Keratinocyte (primary cell): Measurements from ENCODE around the gene LACC1. TPM values are rescaled to one million over a fixed set of nuclear protein-coding genes. Genes with fewer than 3 reads are reported as not detected.

ENCODE experiments used
- DNase-seq: peaks from one replicate; pipeline ENCODE4 v3.0.0-alpha.2; 2011; ENCODE audit warnings: low read depth, missing footprints, low spot score
- FAIRE-seq: peaks from 2 replicates; lab custom pipeline; 2011; peaks lifted over from hg19 to GRCh38; lab: Jason Lieb, UNC
- H2AFZ ChIP-seq: 2 replicates; pipeline ENCODE4 v1.6.0; 2012; ENCODE audit warnings: low read length, control low read depth, inconsistent platforms; ENCODE audit not compliant: control insufficient read depth
- H3K27ac ChIP-seq: 2 replicates; pipeline ENCODE4 v1.5.1; 2011; ENCODE audit warnings: low read length; ENCODE audit not compliant: control insufficient read depth, insufficient read depth
- H3K27me3 ChIP-seq: 3 replicates; pipeline ENCODE4 v1.6.0; 2011; ENCODE audit warnings: low read length; ENCODE audit not compliant: control insufficient read depth, insufficient read depth; ENCODE audit errors: extremely low read depth
- H3K36me3 ChIP-seq, 2 experiments: 2 replicates in 1 of 2; 3 replicates in 1 of 2; pipeline ENCODE4 v1.5.1; 2011; ENCODE audit warnings: low read length in 2 of 2, mild to moderate bottlenecking in 1 of 2; ENCODE audit not compliant: control insufficient read depth in 2 of 2, insufficient read depth in 2 of 2; ENCODE audit errors: extremely low read depth in 1 of 2
- H3K4me1 ChIP-seq: 3 replicates; pipeline ENCODE4 v1.5.1; 2011; ENCODE audit warnings: low read length; ENCODE audit not compliant: control insufficient read depth, insufficient read depth; ENCODE audit errors: extremely low read depth
- H3K4me2 ChIP-seq: 3 replicates; pipeline ENCODE4 v1.6.0; 2011; ENCODE audit warnings: low read depth, low read length; ENCODE audit not compliant: control insufficient read depth, insufficient read depth; ENCODE audit errors: extremely low read depth
- H3K4me3 ChIP-seq, 3 experiments: fragments of 200-600 bp in 1 of 3; sonication (generic) in 1 of 3; 2 replicates in 2 of 3; 3 replicates in 1 of 3; pipeline ENCODE4 v1.5.1; 2011 to 2016; ENCODE audit warnings: low read length in 3 of 3, mild to moderate bottlenecking in 3 of 3, control low read depth in 2 of 3, inconsistent platforms in 1 of 3, low read depth in 1 of 3, mixed read lengths in 1 of 3, mixed run types in 1 of 3, moderate library complexity in 1 of 3; ENCODE audit not compliant: control insufficient read depth in 2 of 3, insufficient read depth in 2 of 3; ENCODE audit errors: extremely low read depth in 1 of 3
- H3K79me2 ChIP-seq: 2 replicates; pipeline ENCODE4 v1.6.0; 2012; ENCODE audit warnings: low read length; ENCODE audit not compliant: control insufficient read depth, insufficient read depth
- H3K9ac ChIP-seq: 3 replicates; pipeline ENCODE4 v1.6.0; 2011; ENCODE audit warnings: low read length; ENCODE audit not compliant: control insufficient read depth, insufficient read depth; ENCODE audit errors: extremely low read depth
- H3K9me1 ChIP-seq: 3 replicates; pipeline ENCODE4 v1.6.0; 2011; ENCODE audit warnings: low read length; ENCODE audit not compliant: control insufficient read depth, insufficient read depth; ENCODE audit errors: extremely low read depth
- H3K9me3 ChIP-seq: 2 replicates; pipeline ENCODE4 v1.5.1; 2012; ENCODE audit warnings: low read depth, low read length; ENCODE audit not compliant: control insufficient read depth
- H4K20me1 ChIP-seq: 3 replicates; pipeline ENCODE4 v1.6.0; 2011; ENCODE audit warnings: low read length; ENCODE audit not compliant: control insufficient read depth, insufficient read depth; ENCODE audit errors: extremely low read depth
- EZH2 ChIP-seq: IDR thresholded peaks from one replicate; pipeline ENCODE4 v1.6.1; 2012; ENCODE audit warnings: inconsistent platforms, mild to moderate bottlenecking, low read length, moderate library complexity
- dilution Hi-C: fragments of 300-500 bp; cut with MboI; formaldehyde crosslinking; loops from one replicate; pipeline ENCODE4 v1.7.0; 2020; ENCODE audit warnings: low sequenced_read_pairs; ENCODE audit not compliant: extremely low pct_ligation_motif_present
- polyA plus RNA-seq, 5 experiments: library from polyadenylated mRNA; depleted of rRNA in 3 of 5; stranded (reverse) in 3 of 5; stranded (forward) in 1 of 5; unstranded in 1 of 5; fragments of >200 nt; gene quantifications; 1 replicate in 1 of 5; 2 replicates in 3 of 5; 3 replicates in 1 of 5; pipeline versions ENCODE4 v1.2.1 to v1.2.3, GENCODE V29; 2011 to 2012; ENCODE audit warnings: missing spikeins in 2 of 5, low read depth in 1 of 5, low replicate concordance in 1 of 5
- TF ChIP-seq, protein P1 (sequence below), 3 experiments: IDR thresholded peaks in 1 of 3; conservative IDR thresholded peaks in 1 of 3; optimal IDR thresholded peaks in 1 of 3; 2 replicates in 2 of 3; 3 replicates in 1 of 3; pipeline versions ENCODE3 to v1.5.1; 2011; ENCODE audit warnings: low read length in 3 of 3, mild to moderate bottlenecking in 3 of 3, moderate library complexity in 2 of 3, control low read depth in 1 of 3, inconsistent platforms in 1 of 3; ENCODE audit not compliant: insufficient read depth in 2 of 3; ENCODE audit errors: extremely low read depth in 1 of 3

Gene LACC1
- polyA plus RNA-seq, 1 donor (not counting 4 experiments of a cell fraction or from before 2014, with no cell fraction given), result 6.5 TPM

DNA sequence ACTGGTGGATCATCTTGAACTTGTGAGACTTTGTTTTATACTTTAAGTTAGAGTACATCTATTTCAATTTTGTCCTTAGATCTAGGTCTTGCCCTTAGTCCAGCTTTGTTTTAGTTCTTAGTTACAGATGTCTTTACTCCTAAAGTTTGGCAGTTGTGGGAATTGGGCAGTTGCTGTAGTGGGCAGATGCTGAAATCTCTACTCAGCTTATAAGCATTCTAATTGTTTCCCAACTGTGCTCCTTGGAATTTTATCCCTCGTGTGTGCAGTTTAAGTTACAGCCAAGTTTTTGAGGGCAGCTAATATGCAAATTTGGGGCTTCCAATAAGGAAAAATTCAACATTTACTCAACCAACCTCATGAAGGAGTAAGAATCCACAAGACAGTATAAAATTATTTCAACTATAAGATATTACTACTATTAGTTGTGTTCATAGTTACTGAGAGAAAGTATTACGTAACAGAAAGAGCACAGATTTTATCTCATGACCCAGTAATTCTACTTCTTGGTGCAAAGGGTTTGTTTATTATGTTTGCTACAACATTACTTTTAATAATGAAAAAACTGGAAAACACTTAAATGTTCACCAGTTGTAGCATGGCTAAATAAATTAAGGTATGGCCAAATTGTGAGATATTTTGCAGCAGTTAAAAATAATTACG is 33.1 kb upstream of the LACC1 start:
- H3K36me3 ChIP-seq, result peaks cover 0 to 2% of the 10 kb centered on the region in 2 experiments
- DNase-seq (no peak), FAIRE-seq (no peak)
- no peak overlapping the region for H3K4me3 ChIP-seq
- H3K27ac ChIP-seq, result no peak overlapping the region
- no peak overlapping the region for H3K4me2 ChIP-seq
- H3K27me3 ChIP-seq, result no peaks in the 10 kb centered on the region
- H3K79me2 ChIP-seq, result no peaks in the 10 kb centered on the region
- no peak overlapping the region for H2AFZ ChIP-seq
- dilution Hi-C loops, result no loop called here
- peaks cover 9% of the 10 kb centered on the region for H3K4me1 ChIP-seq
- no peak for TF ChIP-seq EZH2
- TF ChIP-seq, protein P1, sequence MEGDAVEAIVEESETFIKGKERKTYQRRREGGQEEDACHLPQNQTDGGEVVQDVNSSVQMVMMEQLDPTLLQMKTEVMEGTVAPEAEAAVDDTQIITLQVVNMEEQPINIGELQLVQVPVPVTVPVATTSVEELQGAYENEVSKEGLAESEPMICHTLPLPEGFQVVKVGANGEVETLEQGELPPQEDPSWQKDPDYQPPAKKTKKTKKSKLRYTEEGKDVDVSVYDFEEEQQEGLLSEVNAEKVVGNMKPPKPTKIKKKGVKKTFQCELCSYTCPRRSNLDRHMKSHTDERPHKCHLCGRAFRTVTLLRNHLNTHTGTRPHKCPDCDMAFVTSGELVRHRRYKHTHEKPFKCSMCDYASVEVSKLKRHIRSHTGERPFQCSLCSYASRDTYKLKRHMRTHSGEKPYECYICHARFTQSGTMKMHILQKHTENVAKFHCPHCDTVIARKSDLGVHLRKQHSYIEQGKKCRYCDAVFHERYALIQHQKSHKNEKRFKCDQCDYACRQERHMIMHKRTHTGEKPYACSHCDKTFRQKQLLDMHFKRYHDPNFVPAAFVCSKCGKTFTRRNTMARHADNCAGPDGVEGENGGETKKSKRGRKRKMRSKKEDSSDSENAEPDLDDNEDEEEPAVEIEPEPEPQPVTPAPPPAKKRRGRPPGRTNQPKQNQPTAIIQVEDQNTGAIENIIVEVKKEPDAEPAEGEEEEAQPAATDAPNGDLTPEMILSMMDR (optimal IDR thresholded peaks at IDR 0.05 in 1 of 3, IDR thresholded peaks at IDR 0.05 in 1 of 3, conservative IDR thresholded peaks at IDR 0.05 in 1 of 3; ENCODE audit: extremely low read depth in 1 of 3, insufficient read depth in 2 of 3, low read length in 3 of 3), result no peak
- no peaks in the 10 kb centered on the region for H4K20me1 ChIP-seq
- H3K9me3 ChIP-seq, result peaks cover 4% of the 10 kb centered on the region
- H3K9ac ChIP-seq, result no peak overlapping the region
- no peaks in the 10 kb centered on the region for H3K9me1 ChIP-seq

DNA sequence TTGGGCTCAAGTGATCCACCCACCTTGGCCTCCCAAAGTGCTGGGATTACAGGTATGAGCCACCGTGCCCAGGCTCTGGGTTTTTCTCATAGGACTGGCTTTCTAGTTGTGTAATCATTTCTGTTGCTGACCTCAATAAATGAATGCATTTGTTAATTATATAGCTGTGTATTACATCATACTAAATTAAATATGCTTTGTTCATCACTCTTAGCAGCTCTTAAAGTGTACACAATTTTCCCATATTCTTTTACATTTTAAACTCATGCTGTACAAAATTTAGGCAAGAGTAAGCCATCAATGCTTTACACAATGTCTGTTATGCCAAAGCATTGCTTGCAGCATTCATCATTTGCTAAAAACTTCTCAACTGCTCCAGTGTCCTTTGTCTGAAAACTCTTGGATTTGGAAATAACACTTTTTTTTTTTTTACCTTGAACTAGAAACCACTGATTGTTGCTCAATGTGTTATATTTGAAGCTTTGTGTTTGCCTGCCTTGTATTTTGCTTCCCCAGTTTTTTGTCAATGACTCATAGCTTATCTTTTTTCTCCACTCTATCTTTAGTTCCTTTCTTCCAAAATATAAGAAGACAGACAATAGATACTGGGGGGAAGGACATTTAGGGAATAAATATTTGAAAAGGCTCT is 31.6 kb upstream of the LACC1 start:
- H3K4me1 ChIP-seq, result peaks cover 9% of the 10 kb centered on the region
- peaks cover 4% of the 10 kb centered on the region for H3K9me3 ChIP-seq
- no peaks in the 10 kb centered on the region for H4K20me1 ChIP-seq
- DNase-seq (no peak), FAIRE-seq (no peak)
- TF ChIP-seq, protein P1 (optimal IDR thresholded peaks at IDR 0.05 in 1 of 3, IDR thresholded peaks at IDR 0.05 in 1 of 3, conservative IDR thresholded peaks at IDR 0.05 in 1 of 3; ENCODE audit: extremely low read depth in 1 of 3, insufficient read depth in 2 of 3, low read length in 3 of 3), result no peak
- no peak for TF ChIP-seq EZH2
- dilution Hi-C loops, result no loop called here
- no peak overlapping the region for H2AFZ ChIP-seq
- H3K9ac ChIP-seq, result no peak overlapping the region
- no peaks in the 10 kb centered on the region for H3K27me3 ChIP-seq
- H3K9me1 ChIP-seq, result no peaks in the 10 kb centered on the region
- no peaks in the 10 kb centered on the region for H3K79me2 ChIP-seq
- no peak overlapping the region for H3K27ac ChIP-seq
- H3K4me2 ChIP-seq, result peak overlapping the region; percentile 12
- no peak overlapping the region for H3K4me3 ChIP-seq
- H3K36me3 ChIP-seq, result peaks cover 0 to 2% of the 10 kb centered on the region in 2 experiments
